Stimulated activated naive CD4-positive, alpha-beta T cell treated with Interleukin-2 at 50 U/mL for 16 hours (primary cell): ENCODE data around the gene PLA2G2D.

Experiments used
- DNase-seq: peaks from one replicate; lab custom pipeline; 2025; lab: John Stamatoyannopoulos, UW

Gene PLA2G2D

DNA sequence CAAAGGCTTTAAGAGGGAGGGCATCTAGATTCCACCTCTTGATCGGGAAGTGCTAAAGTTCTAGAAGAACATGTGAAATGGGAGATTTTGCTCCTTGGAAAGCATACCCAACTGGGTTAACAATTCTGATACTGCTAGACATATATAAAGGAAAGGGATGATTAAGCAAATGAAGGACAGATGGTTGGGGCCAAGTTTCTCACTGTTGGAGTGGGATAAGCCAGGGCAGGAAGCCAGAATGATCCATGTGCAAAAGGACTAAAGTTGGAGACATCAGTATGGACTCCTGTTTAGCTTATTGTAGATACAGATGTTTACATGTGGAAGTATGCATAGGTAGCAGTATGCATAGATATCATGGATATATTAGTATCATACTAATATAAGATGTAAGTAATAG is 32.5 kb downstream of the PLA2G2D start:
- no peak for DNase-seq

DNA sequence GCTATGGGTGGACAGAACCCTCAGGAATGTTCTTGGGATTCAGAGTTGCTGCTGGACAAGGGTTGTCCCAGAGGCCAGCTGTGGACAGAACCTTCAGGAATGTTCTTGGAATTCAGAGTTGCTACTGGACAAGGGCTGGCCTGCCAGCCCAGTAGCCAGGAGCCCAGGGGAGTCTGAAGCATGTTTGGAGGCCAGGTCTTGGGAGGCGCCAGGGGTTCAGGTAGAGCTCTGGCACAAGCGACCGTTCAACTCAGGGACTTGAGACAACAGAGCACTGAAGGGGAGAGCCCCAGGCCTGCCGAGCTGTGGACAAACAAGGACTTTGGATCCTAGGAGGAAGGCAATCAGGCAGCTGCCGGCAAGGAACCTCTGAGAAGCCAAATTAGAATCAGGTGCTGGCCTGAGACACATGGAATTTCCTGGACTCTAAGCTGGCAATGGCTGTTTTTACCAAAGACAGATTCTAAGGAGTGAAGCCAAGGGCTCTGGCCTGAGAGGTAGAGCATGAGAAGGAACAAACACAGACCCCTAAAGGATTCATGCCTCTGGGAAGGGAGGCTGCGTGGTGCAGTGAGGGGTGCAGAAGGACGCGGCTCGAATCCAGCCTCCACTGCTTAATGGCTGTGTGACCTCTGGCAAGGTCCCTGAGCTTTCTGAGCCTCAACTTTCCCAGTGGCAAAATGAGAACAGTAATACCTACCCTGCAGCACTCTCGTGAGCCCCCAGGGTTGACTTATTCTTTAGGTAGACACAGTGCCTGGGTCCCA is 36.0 kb downstream of the PLA2G2D start:
- no peak for DNase-seq

DNA sequence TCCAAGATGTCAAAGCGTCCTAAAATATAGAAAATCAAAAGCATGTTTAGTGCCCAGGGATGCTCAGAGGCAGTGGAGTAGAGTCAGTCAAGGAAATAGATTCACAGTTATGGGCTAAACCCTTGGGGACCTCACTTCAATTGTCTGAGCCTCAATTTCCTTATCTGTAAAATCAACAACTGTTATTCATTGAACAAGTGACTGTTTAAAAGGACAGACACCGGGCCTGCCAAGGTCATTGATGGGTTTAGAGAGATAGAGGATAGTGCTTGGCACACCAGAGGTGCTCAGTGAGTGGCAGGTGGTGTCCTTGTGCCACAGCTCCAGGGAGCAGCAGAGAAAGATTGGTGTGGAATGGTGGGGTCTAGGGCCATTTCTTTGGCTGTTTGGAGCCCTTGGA is 36.6 kb downstream of the PLA2G2D start:
- no peak for DNase-seq

DNA sequence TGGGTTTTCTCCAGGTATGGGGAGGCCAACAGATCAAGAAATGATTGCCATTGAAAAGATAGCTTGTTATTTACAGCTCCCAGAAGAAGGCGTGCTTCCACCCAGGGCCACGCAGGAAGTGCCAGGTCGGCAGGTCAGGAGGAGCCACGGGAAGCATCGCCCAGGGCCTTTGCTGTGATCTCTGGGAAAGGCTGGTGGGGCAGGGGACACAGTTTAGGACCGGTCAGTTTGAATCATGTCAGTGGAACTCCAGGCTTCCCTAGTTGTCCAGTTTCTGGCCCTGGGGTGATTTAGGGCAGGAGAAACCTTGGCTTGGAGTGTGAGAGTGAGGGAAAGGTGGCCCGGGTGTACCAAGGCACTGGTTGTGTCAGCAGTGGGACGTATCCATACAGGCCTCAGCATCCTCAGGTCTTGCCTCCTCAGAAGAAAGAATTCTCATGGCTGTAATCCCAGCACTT is 38.0 kb downstream of the PLA2G2D start:
- DNase-seq: no peak

DNA sequence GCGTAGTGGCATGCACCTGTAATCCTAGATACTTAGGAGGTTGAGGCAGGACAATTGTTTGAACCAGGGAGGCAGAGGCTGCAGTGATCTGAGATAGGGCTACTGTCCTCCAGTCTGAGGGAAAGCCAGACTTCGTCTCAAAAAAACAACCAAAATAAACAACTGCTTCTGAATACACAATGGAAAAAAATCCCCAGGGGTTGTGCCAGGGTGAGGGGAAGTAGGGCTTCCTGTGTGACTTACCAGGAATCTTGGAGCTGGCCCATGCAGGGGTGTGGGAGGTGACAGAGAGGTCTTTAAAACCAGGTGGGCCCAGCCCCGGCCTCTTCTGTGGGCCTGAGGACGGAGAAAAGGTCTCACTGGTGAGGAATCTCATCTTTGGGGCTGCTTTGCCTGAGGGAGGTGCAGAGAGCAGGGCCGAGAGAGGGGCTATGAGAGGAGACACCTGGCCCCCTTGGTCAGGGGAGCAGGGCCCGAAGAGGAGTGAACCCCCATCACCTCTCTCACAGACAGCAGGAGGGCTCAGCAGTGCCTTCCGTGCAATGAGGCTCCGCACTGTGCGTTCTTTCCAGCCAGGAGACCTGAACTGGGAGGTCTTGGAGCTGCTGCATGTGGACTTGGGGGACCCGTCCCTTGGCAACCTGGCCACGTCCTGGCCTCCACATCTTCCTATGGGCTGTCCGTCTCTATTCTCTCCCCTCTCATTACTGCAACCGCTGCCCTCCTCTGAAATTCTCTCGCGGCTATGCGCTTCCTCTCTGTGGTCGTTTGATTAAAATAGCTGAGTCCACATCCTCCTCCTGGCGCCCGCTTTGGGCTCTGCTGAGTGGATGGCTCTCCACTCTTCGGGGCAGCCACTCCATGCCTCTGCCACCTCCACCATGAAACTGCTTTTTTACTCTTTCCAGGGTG is 38.6 kb downstream of the PLA2G2D start:
- no peak for DNase-seq

DNA sequence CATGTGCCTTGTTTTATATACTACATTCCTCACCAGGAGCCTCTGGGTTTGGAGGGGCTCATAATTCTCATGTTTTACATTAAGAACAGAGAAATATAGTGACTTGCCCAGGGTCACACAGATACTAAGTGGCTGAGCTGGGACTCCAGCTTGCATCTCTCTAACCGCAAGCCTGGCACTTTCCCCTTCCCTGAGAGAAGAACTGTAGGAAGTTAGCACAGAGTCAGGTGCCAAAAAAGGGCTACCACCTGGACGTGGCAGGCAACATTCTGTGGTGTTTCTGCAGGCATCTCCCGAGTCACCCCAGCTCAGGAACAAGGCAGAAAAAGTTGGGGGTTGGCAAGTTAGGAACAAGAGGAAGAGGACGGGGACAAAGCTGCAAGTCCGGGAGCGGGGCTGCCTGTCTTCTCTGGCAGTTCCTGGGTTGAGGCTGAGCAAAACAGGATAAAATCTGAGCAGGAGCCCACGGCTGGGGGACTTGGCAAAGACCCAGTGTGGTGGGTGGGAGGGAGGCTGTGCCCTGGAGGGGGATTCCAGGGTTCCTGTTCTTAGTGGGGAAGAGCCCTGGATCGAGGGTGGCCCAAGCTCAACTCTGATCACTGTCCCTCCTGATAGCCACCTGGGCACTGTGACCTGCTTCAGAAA is 39.6 kb downstream of the PLA2G2D start:
- DNase-seq: no peak

DNA sequence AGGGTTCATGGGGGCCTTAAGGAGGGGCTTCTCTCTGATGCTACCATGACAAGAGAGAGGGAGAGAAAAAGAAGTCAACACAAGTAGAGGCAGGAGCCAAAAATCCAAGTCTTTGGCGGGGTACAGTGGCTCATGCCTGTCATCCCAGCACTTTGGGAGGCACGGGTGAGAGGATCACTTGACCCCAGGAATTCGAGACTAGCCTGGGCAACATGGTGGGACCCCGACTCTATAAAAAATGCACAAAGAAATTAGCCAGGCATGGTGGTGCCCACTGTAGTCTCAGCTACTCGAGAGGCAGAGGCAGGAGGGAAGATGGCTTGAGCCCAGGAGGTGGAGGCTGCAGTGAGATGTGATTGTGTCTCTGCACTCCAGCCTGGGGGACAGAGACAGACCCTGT is 40.6 kb downstream of the PLA2G2D start:
- DNase-seq: no peak

DNA sequence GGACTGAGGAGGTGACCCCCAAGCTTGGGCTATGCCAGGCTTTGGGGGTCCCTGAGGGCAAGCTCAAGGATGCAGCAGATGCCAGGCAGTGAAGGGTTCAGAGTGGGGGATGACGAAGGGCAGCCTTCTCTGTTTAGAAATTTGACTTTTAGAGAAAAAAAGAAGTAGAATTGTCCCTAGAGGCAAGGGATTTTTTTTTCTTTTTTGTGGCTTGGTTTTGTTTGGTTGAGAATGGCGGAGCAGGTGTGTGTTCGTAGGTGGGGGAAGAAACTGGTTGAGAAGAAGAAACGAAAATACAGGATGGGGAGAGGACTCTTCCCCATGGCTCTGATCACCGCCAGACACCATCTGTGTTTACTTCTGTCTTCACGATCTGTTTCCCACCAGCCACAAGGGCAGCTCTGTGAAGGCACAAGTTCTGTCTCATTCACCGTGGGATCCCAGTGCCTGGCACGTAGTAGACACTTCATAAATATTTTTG is 41.1 kb downstream of the PLA2G2D start:
- no peak for DNase-seq

DNA sequence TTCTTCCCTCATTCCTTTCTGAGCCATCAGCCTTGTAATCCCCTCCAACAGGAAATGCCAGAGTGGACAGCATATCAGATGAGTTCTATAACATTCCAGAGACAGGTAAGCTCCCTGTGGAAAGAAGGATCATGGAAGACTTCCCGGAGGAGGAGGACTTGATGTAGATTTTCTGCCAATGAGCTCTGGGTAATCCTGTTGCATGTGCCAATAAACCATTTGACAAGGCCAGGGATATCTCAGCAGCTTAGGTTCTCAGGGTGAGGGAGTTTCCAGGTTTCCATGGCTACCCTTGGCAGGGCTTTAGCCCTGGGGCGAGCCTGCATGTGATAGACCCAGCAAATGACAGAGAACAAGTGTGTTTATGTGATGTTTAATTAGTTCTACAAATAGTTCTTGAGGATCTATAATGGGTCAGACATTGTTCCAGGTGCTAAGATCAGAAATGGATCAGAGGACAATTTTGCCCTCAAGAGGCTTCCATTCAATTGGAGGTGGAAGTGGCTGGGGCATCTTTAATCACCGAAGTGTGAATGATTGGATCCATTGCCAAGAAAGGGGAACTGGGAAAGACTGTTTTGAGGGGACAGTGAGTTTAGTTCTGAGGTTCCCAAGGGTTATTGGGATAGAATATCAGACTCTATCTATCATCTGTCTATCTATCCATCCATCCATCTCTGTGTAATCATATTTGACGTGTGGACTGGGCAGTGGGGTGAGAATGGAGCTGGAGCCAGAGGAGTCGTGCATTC is 42.5 kb downstream of the PLA2G2D start:
- DNase-seq: no peak

DNA sequence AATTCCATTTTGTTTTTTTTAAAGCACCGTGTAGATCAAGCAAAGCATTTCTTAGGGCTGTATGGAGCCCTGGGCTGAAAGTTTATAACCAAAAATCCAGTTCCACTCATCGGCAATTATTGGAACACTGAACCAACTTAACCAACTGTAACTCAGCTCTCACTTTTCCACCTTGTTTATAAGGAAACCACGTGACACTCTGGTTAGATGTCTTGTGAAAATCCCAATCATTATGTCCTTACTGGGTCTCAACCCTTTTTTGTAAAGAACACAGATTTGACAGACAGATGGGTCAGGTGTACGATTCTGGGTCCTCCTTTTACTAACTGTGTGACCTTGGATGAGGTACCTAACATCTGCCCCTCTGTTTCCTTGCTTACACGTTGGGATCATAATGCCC is 43.1 kb downstream of the PLA2G2D start:
- no peak for DNase-seq

DNA sequence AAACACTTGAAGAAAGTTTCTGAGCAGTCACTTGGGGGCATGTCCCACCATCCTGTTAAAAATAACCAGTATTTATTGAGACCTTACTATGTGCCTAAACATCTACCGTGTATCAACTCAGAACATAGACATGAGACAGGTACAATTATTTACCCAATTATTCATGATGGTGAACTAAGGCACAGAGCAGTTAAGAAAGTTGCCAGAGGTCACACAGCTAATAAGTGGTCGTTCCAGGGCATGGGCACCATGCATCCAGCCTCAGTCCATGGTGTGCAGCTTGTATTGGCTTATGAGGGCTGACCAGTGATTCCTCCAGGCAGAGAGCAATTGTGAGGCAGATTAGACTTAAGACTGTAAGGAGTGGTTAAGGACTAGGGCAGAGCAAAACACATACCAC is 44.0 kb downstream of the PLA2G2D start:
- no peak for DNase-seq

DNA sequence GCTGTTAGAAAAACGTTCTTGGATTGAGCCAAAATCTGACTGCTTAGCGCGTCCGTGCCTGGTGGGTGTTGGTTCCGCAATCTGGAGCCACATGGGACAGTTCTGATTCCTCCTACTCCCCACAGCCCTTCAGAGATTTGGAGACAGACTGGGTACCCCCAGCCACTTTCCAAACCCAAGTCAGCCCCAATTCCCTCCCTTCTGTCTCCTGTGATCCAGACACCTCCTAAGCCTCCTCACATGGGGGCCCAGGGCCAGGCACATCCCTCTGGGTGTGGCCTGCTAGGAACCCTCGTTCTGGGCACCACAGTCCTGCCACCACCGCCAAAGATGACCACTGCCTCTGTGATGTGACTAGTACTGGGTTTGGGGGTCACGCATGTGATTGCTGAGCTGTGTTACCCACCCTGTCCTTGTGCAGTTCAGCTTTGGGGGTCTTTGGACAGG is 44.6 kb downstream of the PLA2G2D start:
- no peak for DNase-seq

DNA sequence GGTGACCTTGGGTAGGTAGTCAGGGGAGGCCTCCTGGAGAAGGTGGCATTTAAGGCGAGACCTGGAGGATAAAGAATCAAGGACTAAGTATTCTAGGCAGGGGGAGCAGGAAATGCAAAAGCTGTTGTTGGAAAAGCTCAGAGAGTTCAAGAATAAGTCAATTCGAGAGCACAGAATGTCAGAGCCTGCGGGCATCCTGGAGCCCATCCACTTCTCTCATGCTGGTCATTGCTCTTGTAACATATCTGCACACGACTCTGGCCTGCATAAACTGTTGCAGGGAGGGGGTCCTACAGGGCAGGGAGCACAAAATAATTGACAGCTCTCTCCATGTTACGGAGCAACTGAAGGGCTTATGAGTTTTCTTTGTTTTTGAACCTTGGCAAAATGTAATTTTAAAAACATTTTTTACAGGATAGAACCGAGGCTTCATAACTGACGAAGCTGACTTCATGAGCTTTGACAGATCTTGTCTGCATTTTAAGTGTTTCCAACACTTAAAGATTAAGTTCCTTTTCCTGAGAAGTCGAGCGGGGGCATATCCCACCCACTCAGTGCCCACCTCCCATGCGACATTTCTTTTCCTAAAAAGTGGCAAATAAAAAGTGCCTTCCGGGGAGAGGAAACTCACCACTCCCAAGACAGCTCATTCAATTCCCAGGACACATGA is 45.1 kb downstream of the PLA2G2D start:
- DNase-seq: no peak

DNA sequence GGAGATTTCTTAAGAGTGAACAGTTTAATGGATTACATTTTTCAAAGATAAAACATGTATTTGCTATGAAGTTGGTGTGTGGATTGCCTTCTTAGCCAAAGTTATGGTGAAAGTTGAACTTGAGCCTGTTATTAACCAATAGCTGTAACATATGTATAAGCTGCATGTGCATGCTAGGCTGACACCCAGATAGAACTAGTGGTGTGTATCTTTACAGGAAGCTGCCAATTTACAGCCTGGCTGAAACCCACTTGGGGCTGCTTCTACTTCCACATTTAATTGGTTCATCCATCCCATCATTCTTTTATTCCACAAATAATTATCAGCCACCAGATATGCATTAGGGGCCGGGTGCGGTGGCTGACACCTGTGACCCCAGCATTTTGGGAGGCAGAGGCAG is 46.1 kb downstream of the PLA2G2D start:
- DNase-seq: no peak

DNA sequence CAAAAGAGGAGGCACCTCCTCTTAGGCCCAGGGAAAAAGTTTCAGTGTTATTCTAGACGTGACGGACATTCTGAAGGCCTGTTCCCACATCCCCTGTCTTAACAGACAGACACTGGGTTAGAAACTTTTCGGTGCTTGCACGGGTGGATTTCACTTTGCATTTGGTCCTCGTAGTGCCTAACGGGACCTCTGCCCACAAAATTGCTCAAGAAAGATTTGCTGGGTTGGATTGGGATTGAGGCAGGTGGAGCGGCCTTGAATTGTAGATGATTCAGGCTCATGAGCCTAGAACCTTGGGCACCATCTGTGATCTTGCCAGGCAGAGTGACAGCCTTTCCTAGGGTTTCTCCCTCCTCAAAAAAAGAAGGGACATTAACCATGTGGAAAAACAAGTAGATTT is 46.6 kb downstream of the PLA2G2D start:
- DNase-seq: no peak

DNA sequence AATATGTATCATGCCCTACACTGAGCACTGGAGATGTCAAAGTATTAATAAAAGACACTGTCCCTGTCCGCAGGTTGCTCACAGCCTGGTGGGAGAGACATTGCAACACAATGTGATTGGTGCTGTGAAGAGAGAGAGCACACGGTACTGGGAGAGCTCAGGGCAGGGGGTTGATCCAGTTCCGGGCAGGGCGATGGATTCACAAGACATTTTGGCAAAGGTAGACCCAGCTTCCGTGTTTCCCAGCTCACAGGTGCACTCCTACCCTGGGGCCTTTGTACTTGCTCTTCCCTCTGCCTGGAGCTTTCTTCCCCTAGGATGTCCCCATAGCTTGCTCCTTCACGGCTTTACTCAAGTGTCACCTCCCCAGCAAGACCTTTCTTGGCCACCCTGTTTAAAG is 47.9 kb downstream of the PLA2G2D start:
- DNase-seq: no peak

DNA sequence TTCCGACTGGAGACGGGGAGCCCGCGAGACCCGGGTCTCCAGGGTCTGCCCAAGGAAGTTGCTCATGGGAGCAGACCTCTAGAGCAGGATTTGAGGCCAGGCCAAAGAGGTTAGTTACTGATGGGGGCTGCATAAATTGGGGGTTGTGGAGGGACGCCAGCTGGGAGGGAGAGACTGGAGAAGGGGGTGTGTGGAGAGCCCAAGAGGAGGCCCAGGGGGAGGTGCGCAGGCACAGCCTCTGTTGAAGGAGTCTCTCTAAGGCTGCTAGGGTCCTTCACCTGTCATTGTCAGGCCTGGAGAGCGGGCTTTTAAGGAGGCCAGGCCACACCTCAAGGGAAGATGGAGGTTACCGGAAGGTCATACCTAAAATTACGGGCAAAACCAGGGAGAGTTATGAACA is 49.0 kb downstream of the PLA2G2D start:
- DNase-seq: no peak

DNA sequence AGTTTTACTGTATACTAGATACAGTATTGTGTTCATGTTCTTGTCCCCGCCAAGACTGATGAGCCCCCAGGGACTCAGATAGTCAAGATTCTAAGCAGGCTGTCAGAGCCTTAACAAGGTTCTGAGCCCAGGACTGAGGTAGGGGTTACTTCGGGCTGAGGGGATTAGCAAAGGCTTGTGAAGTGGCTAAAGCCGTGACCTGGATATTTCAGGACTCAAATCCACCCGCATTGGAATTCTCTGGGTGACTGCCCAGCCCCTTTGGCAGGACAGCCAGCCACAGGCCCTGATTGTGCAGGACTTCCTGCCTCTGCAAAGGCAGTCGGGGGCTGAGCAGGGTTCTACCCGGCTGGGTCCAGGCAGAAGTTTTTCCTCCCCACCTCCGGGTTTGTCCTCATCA is 49.5 kb downstream of the PLA2G2D start, which contains the start of gene PLA2G5:
PLA2G5 (plus strand) TSS at position 321 of the 400 bp plus-strand sequence. CDS start 14,637 bp downstream, outside the sequence.
- DNase-seq: no peak

DNA sequence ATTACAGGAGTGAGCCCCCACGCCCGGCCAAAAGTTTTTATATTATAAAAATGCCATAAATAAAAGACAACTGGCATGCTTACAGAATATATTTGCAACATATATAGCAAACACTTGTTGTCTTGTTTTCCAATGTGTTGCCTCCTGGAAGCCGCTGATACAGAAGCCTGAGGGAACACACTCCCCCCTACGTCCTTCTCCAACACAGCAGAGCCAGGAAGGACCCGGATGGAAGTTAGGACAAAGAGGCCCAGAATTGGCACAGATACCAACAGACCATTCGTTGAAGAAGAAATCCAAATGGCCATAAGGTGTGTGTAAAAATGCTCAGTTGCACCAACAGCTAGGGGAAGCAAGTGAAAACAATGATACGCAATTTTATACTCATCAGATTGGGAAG is 50.6 kb downstream of the PLA2G2D start:
- no peak for DNase-seq

DNA sequence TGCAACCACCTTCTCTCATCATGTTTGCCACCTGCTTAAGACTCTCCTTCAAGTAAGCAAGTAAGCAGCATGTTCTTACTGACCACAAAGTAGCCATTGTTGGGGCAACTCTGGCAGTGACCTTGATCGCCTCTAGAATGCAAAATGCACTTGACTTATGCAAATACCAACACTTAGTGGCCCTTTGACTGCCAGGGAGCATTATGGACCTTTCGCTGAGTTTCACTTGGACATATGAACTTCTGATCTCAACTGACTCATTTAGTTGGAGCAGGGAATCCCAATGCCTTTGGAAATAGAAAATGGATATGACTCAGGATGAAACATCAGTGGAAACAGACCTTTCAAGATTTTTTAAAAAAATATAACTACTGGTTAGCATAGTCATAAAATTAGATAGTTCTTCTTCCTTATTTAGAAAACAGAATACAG is 55.5 kb downstream of the PLA2G2D start:
- no peak for DNase-seq
